ENCODE measurements around the gene IL2RA.

GRCh38 chr10:5977471-5978229 lies 84.5 kb downstream of the IL2RA start, which contains the start of gene IL15RA:
- TF ChIP-seq POLR2AphosphoS5 (IDR thresholded peaks at IDR 0.05) (peak; percentile 72 to 89 (median 88)), CTCF (IDR thresholded peaks at IDR 0.05 in 8 of 11, conservative IDR thresholded peaks at IDR 0.05 in 3 of 11) (peak in 6 of 11 experiments; percentile 10 to 49 (median 44)), POLR2A (IDR thresholded peaks at IDR 0.05) (peak in 1 of 3 donors; percentile 53)

All from spleen (tissue), 7 donors.